K562 (cell line): ENCODE data around the gene FANCD2. TPM values are rescaled to one million over a fixed set of nuclear protein-coding genes. Genes with fewer than 3 reads are reported as not detected.

Experiments used
- CCNT2 ChIP-seq: IDR thresholded peaks from 2 replicates; pipeline ENCODE4 v1.6.1; 2011; ENCODE audit warnings: borderline replicate concordance, low read depth, mild to moderate bottlenecking, moderate library complexity, mixed read lengths, low read length; ENCODE audit not compliant: insufficient read length; ENCODE audit errors: extremely low read depth
- FOXA3 ChIP-seq, 2 experiments: fragments of 450-650 bp in 1 of 2; sonication (generic) in 1 of 2; formaldehyde crosslinking; IDR thresholded peaks in 1 of 2; conservative IDR thresholded peaks in 1 of 2; 2 replicates each; pipeline versions ENCODE4 v1.4.0 to v1.8.0; 2020 to 2022; ENCODE audit warnings: mild to moderate bottlenecking in 2 of 2, missing genetic modification reagents in 1 of 2
- GATAD2A ChIP-seq: fragments of 450-650 bp; IDR thresholded peaks from 2 replicates; pipeline ENCODE4 v1.6.1; 2017
- MAFF ChIP-seq: IDR thresholded peaks from 2 replicates; pipeline ENCODE4 v1.6.1; 2012; ENCODE audit warnings: low read length, improper control_type of control experiment
- MCM3 ChIP-seq: fragments of 450-650 bp; IDR thresholded peaks from 2 replicates; pipeline ENCODE4 v1.6.1; 2016
- NFIC ChIP-seq: fragments of 450-650 bp; IDR thresholded peaks from 2 replicates; pipeline ENCODE4 v1.6.1; 2017; ENCODE audit warnings: mild to moderate bottlenecking, inconsistent platforms
- PHTF2 ChIP-seq: fragments of 250-450 bp; sonication (Bioruptor Pico); IDR thresholded peaks from 2 replicates; pipeline ENCODE4 v1.5.0; 2021; ENCODE audit warnings: mild to moderate bottlenecking
- RBFOX2 ChIP-seq: fragments of 200-400 bp; formaldehyde crosslinking; IDR thresholded peaks from 2 replicates; pipeline ENCODE4 v1.6.1; 2017; ENCODE audit warnings: low read depth, mild to moderate bottlenecking, low read length, moderate library complexity
- RCOR1 ChIP-seq, 2 experiments: IDR thresholded peaks; 2 replicates each; pipeline ENCODE4 v1.6.1; 2012; ENCODE audit warnings: low read depth in 2 of 2, low read length in 2 of 2, borderline replicate concordance in 1 of 2, improper control_type of control experiment in 1 of 2
- STAT5B ChIP-seq: fragments of 250-450 bp; sonication (Bioruptor Pico); IDR thresholded peaks from 2 replicates; pipeline ENCODE4 v1.8.0; 2021; ENCODE audit warnings: mild to moderate bottlenecking, inconsistent platforms
- TARDBP ChIP-seq: fragments of 450-650 bp; IDR thresholded peaks from 2 replicates; pipeline ENCODE4 v1.6.1; 2016
- TCF3 ChIP-seq: sonication (generic); formaldehyde crosslinking; IDR thresholded peaks from 2 replicates; pipeline ENCODE4 v1.4.0; 2020; ENCODE audit warnings: mild to moderate bottlenecking, missing genetic modification reagents
- TRIM24 ChIP-seq, 2 experiments: fragments of 450-650 bp; IDR thresholded peaks; 2 replicates each; pipeline ENCODE4 v1.6.1; 2016
- YBX1 ChIP-seq: fragments of 450-650 bp; IDR thresholded peaks from 2 replicates; pipeline ENCODE4 v1.7.1; 2016; ENCODE audit warnings: mild to moderate bottlenecking
- ZBTB5 ChIP-seq: fragments of 450-650 bp; IDR thresholded peaks from 2 replicates; pipeline ENCODE4 v1.6.1; 2017; ENCODE audit warnings: antibody characterized with exemption
- ZNF639 ChIP-seq, 2 experiments: fragments of 200-800 bp in 1 of 2; sonication (Bioruptor generic) in 1 of 2; sonication (generic) in 1 of 2; formaldehyde crosslinking in 1 of 2; IDR thresholded peaks in 1 of 2; conservative IDR thresholded peaks in 1 of 2; 2 replicates each; pipeline versions ENCODE4 v1.5.0 to v1.6.1; 2016 to 2020; ENCODE audit warnings: missing compliant biosample characterization in 1 of 2, missing genetic modification characterization in 1 of 2, missing genetic modification reagents in 1 of 2
- polyA plus RNA-seq, 8 experiments: library from polyadenylated mRNA; depleted of rRNA in 4 of 8; stranded (reverse) in 5 of 8; unstranded in 3 of 8; fragments of >200 nt; fragmentation: Nextera tagmentation in 2 of 8; fragmentation: Illumina TruSeq in 1 of 8; extraction: Ambion mirVana in 2 of 8; extraction: Trizol in 1 of 8; gene quantifications; 2 replicates each; pipeline versions ENCODE4 v1.2.1 to v1.2.3, GENCODE V29; 2011 to 2014; ENCODE audit warnings: inconsistent platforms in 1 of 8, missing spikeins in 1 of 8
- total RNA-seq, 7 experiments: library from RNA; depleted of rRNA in 6 of 7; stranded (reverse); fragments of >200 nt in 6 of 7; fragmentation: Illumina TruSeq in 2 of 7; extraction: Trizol in 2 of 7; gene quantifications; 2 replicates each; pipeline versions ENCODE4 v1.2.1 to v1.2.3, GENCODE V29; 2011 to 2021; ENCODE audit warnings: low replicate concordance in 1 of 7
- TF ChIP-seq, protein P1 (sequence below): fragments of 450-650 bp; conservative IDR thresholded peaks from 2 replicates; pipeline ENCODE4 v1.6.1; 2016; ENCODE audit warnings: missing genetic modification characterization, low read depth, mild to moderate bottlenecking, missing compliant biosample characterization, moderate library complexity
- TF ChIP-seq, protein P2 (sequence below): fragments of 250-450 bp; sonication (Bioruptor Pico); IDR thresholded peaks from 2 replicates; pipeline ENCODE4 v1.8.0; 2021; ENCODE audit warnings: mild to moderate bottlenecking, moderate library complexity
- TF ChIP-seq, protein P3 (sequence below): sonication (generic); formaldehyde crosslinking; IDR thresholded peaks from 2 replicates; pipeline ENCODE4 v1.8.1; 2022; ENCODE audit warnings: missing genetic modification reagents

The FANCD2 gene
- total and polyA plus RNA-seq, 9 of the 15 experiments (the other 6 are each of a cell fraction or from before 2014, with no cell fraction given), result 59.4 to 137 (median 96.1) TPM

DNA sequence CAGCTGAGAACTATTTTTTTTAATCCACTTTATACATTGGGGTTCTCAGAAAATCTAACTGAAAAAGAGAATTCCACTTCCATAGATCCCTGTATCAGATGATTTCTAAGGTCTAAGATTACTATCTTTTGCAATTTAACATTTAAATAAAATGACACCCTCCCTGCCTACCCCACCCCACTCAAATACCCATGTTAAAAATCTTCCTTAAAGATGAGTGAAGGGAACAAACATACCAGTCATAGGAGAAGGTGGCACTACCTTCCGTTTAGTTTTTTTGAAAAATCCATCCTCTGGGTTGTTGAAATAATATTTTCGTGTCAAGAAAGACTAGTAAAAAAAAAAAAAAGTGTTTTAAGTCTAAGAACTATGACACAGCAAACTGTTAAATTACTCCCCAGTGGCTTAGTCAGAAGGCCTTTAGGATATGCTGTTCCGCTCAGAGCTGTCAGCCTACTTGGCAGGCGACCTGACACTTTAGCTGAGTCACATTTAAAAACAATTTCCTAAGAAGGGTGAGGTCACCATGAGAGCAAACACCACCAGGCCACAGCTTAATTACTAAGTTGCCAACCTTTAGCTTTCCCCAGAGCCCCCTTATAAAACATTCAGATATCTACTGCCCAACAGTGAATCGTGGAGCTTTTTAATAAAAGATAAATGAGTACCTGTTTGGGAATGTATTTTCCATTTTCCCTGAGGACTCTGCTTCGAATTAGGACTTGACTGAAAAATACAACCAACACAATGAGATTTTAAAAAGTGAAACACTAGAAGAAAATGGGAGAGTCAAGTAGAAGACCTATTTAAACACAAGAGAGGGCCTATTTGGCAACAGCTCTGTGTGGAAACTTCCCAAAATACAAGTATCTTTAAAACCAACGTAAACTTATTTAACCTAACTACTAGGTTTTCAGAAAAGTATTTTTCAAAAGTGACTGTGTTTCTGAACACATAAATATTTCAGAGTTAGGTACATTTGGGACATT is 49.2 kb upstream of the FANCD2 start (continued):
- TF ChIP-seq TCF3 (CRISPR knock-in tag) (peak; percentile 51), MCM3 (no peak), RBFOX2 (peak; percentile 56), TRIM24 (IDR thresholded peaks at IDR 0.05) (peak; percentile 58 to 82; a peak in 3 of 4 replicates), TARDBP (no peak), NFIC (peak; percentile 77), YBX1 (no peak), STAT5B (CRISPR knock-in tag) (peak; percentile 25; the same call in 1 of the 2 replicates), FOXA3 (CRISPR knock-in tag; conservative IDR thresholded peaks at IDR 0.05 in 1 of 2, IDR thresholded peaks at IDR 0.05 in 1 of 2) (peak; percentile 61 to 85), MAFF (peak; percentile 99), ZNF639 (CRISPR knock-in tag; conservative IDR thresholded peaks at IDR 0.05 in 1 of 2, IDR thresholded peaks at IDR 0.05 in 1 of 2) (peak in 1 of 2 experiments; percentile 58; a peak in 2 of 4 replicates), CCNT2 (peak; percentile 82), PHTF2 (no peak), RCOR1 (IDR thresholded peaks at IDR 0.05; ENCODE audit: borderline replicate concordance in 1 of 2, low read depth in 2 of 2, low read length in 2 of 2) (peak; percentile 31 to 60; a peak in 2 of 4 replicates), ZBTB5 (no peak), GATAD2A (peak; percentile 71; the same call in 1 of the 2 replicates)
- TF ChIP-seq, protein P1, sequence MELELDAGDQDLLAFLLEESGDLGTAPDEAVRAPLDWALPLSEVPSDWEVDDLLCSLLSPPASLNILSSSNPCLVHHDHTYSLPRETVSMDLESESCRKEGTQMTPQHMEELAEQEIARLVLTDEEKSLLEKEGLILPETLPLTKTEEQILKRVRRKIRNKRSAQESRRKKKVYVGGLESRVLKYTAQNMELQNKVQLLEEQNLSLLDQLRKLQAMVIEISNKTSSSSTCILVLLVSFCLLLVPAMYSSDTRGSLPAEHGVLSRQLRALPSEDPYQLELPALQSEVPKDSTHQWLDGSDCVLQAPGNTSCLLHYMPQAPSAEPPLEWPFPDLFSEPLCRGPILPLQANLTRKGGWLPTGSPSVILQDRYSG (tag), result peak; percentile 94
- TF ChIP-seq, protein P2, sequence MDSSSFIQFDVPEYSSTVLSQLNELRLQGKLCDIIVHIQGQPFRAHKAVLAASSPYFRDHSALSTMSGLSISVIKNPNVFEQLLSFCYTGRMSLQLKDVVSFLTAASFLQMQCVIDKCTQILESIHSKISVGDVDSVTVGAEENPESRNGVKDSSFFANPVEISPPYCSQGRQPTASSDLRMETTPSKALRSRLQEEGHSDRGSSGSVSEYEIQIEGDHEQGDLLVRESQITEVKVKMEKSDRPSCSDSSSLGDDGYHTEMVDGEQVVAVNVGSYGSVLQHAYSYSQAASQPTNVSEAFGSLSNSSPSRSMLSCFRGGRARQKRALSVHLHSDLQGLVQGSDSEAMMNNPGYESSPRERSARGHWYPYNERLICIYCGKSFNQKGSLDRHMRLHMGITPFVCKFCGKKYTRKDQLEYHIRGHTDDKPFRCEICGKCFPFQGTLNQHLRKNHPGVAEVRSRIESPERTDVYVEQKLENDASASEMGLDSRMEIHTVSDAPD (CRISPR knock-in tag), result 0 out of 2 replicates have a peak, but pooled peaks have one; percentile 59
- TF ChIP-seq, protein P3, sequence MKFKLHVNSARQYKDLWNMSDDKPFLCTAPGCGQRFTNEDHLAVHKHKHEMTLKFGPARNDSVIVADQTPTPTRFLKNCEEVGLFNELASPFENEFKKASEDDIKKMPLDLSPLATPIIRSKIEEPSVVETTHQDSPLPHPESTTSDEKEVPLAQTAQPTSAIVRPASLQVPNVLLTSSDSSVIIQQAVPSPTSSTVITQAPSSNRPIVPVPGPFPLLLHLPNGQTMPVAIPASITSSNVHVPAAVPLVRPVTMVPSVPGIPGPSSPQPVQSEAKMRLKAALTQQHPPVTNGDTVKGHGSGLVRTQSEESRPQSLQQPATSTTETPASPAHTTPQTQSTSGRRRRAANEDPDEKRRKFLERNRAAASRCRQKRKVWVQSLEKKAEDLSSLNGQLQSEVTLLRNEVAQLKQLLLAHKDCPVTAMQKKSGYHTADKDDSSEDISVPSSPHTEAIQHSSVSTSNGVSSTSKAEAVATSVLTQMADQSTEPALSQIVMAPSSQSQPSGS (CRISPR knock-in tag), result no peak
